Immature natural killer cell (primary cell): ENCODE measurements around the gene USP35. TPM values are rescaled to one million over a fixed set of nuclear protein-coding genes. Genes with fewer than 3 reads are reported as not detected.

Source experiments
- DNase-seq, 3 donors: peaks; one replicate each; pipeline ENCODE4 v3.0.0; 2022; ENCODE audit warnings: mixed read lengths in 1 of 3
- H3K27ac Mint-ChIP-seq, 6 donors: one replicate each; pipeline ENCODE4 v1.8.0; 2020; ENCODE audit warnings: mixed read lengths in 6 of 6, mild to moderate bottlenecking in 5 of 6, inconsistent platforms in 4 of 6, moderate library complexity in 3 of 6
- H3K27me3 Mint-ChIP-seq, 3 donors: one replicate each; pipeline ENCODE4 v1.8.0; 2020 to 2021; ENCODE audit warnings: low read depth in 3 of 3, mild to moderate bottlenecking in 3 of 3, mixed read lengths in 3 of 3, moderate library complexity in 3 of 3, inconsistent platforms in 1 of 3
- H3K36me3 Mint-ChIP-seq, 3 donors: one replicate each; pipeline ENCODE4 v1.8.0; 2020; ENCODE audit warnings: mixed read lengths in 3 of 3, inconsistent platforms in 2 of 3, mild to moderate bottlenecking in 2 of 3
- H3K4me1 Mint-ChIP-seq, 2 donors: one replicate each; pipeline ENCODE4 v1.8.0; 2020; ENCODE audit warnings: inconsistent platforms in 2 of 2, mild to moderate bottlenecking in 2 of 2, mixed read lengths in 2 of 2, moderate library complexity in 1 of 2
- H3K4me3 Mint-ChIP-seq, 5 donors: one replicate each; pipeline ENCODE4 v1.8.0; 2020; ENCODE audit warnings: mild to moderate bottlenecking in 5 of 5, mixed read lengths in 5 of 5, inconsistent platforms in 3 of 5, moderate library complexity in 3 of 5
- H3K9me3 Mint-ChIP-seq, 6 donors: one replicate each; pipeline ENCODE4 v1.8.0; 2020; ENCODE audit warnings: mild to moderate bottlenecking in 6 of 6, mixed read lengths in 6 of 6, inconsistent platforms in 4 of 6, moderate library complexity in 3 of 6
- polyA plus RNA-seq, 3 donors: library from polyadenylated mRNA; unstranded; fragments of 300-500 nt; fragmentation: Illumina TruSeq; gene quantifications; one replicate each; pipeline ENCODE4 v1.2.3, GENCODE V29; 2021

The USP35 gene
- polyA plus RNA-seq, 3 donors from 2014 or later: 0.20 to 0.27 TPM; not detected in 1

DNA sequence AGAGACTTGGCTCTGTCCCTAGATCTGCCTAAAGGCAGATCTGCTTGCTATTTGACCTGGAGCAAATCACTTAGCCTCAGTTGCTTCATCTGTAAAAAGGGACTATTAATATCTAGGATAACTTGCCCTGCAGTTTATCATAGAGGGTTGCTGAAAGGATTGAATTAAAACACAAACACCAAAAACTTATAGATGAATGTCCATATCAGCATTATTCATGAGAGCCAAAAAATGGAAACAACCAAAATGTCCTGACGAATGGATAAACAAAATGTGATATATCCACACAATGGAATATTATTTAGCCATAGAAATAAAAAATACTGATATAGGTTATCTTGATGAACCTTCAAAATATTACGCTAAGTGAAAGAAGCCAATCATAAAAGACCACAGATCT lies 67.2 kb downstream of the USP35 start:
- no peak for DNase-seq
- Mint-ChIP-seq H3K27me3 (peaks cover 0 to 2% (median 0%) of the 10 kb centered on the region in 3 donors), H3K4me1 (no peaks in the 10 kb centered on the region)

DNA sequence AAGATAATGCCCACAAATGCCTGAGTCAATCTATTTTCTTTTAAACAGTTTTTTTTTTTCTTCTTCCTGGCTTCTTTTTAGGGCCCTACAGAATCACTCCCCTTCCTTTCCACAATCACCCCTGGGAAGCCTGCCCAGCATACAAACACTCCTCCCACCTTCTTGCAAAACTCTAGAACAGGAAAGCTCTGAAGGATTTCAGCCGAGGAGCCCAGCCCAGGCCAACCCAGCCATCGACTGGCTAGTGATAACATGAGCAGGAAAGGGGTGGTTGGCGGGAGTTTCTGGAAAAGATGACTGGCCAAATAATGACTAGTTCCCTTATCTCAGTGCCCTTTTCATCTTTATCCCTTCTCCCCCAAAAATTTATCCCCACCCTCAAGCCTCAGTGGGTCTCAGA lies 68.2 kb downstream of the USP35 start:
- Mint-ChIP-seq H3K27me3 (peaks cover 0 to 2% (median 0%) of the 10 kb centered on the region in 3 donors), H3K27ac (no peak overlapping the region), H3K4me3 (no peak overlapping the region), H3K9me3 (no peaks in the 10 kb centered on the region), H3K4me1 (no peaks in the 10 kb centered on the region), H3K36me3 (no peaks in the 10 kb centered on the region)
- no peak for DNase-seq

More for the DNA sequence above, 67.2 kb downstream of the USP35 start:
- Mint-ChIP-seq H3K27ac (no peak overlapping the region), H3K4me3 (no peak overlapping the region), H3K36me3 (no peaks in the 10 kb centered on the region), H3K9me3 (no peaks in the 10 kb centered on the region)

DNA sequence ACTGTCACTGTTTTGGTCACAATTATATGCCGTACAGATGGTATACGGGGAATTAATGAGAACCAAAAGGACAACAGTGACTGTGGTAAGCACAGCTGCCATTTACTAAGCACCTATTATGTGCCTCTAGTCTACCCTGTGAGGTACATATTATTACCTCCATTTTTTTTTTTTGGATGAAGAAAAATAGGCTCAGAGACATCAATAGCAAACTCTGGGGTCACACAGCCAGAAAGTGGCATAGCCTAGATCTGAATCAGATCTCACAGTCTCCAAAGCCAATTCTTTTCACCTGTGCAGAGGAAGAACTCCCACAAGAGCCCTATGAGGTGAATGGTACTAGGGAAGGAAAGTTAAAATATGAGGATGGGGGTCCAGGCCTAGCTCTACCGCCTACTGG lies 68.9 kb downstream of the USP35 start:
- Mint-ChIP-seq H3K36me3 (no peaks in the 10 kb centered on the region), H3K9me3 (no peaks in the 10 kb centered on the region), H3K27ac (no peak overlapping the region), H3K4me1 (no peaks in the 10 kb centered on the region), H3K4me3 (no peak overlapping the region), H3K27me3 (peaks cover 0 to 1% (median 0%) of the 10 kb centered on the region in 3 donors)
- no peak for DNase-seq

DNA sequence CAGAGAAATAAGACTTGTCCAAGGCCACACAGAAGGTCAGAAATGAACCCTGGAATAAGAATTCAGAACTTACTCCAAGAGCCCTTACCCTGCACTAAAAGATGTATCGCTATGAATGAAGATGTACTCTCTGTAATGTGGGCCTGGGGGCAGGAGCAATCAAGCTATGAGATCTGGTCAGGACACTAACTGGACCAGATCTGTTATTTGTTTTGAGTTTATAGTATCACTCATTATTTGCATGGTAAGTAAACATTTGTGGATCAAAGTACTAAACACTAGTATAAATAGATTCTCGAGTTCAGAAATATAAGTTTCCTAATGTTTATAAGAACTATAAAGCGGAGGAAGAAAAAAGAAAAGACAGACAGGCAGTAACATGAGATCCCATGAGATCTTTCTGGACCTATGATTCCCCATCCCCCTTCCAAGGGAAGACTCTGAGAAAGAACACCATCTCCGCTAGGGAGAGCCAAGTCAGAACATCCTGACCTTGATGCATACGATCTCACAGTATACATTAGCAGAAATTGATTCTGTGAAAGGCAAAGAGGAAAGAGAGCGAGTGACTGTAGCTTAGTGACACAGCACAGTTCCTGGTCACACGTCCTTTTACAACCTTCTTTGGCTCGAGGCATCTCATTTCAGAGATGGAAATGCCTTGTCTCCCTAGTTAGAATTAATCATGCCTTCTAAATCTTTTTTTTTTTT lies 71.2 kb downstream of the USP35 start:
- Mint-ChIP-seq H3K27ac (no peak overlapping the region), H3K9me3 (no peaks in the 10 kb centered on the region), H3K27me3 (no peaks in the 10 kb centered on the region), H3K4me3 (no peak overlapping the region), H3K4me1 (no peaks in the 10 kb centered on the region), H3K36me3 (no peaks in the 10 kb centered on the region)
- DNase-seq: no peak

DNA sequence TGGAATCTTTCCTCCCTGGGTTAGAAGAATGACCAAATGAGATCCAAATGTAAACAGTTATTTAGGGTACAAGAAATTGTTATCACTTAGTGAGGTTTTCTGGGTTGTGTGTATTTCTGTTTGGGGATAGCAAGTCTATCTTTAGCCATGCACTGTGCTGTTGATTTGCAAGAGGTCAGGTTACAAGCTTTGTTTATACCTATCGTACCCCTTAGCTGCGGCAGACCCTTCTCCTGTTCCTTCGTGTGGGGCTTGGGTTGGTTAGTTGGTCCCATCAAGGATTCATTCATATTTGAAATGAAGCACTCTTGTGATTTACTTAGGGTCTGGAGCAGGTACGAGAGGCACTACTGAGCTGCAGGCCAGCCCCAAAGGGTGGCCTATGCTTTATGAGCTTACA lies 72.6 kb downstream of the USP35 start:
- Mint-ChIP-seq H3K9me3 (no peaks in the 10 kb centered on the region), H3K36me3 (no peaks in the 10 kb centered on the region), H3K4me3 (no peak overlapping the region), H3K27ac (no peak overlapping the region), H3K27me3 (no peaks in the 10 kb centered on the region), H3K4me1 (no peaks in the 10 kb centered on the region)
- no peak for DNase-seq

DNA sequence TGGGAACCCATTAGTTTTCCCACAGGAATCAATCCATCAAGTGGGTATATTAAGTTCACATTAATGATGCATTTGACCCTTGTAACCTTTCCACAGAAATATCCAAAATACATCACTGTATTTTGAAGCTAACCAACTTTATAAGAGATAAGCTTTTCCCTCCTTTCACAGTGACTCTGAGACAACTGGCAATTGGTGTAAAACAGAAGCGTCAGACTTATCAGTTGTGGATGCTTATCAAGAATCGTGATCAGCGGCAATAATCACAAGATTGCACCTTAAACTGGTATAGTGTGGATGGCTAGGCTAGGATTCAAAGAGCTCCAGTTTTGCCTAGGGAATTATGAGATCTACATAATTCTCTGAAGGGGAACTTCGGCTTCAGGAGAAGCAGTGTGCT lies 73.1 kb downstream of the USP35 start:
- Mint-ChIP-seq H3K9me3 (no peaks in the 10 kb centered on the region), H3K4me3 (no peak overlapping the region), H3K27ac (no peak overlapping the region), H3K36me3 (no peaks in the 10 kb centered on the region), H3K27me3 (no peaks in the 10 kb centered on the region), H3K4me1 (no peaks in the 10 kb centered on the region)
- no peak for DNase-seq

DNA sequence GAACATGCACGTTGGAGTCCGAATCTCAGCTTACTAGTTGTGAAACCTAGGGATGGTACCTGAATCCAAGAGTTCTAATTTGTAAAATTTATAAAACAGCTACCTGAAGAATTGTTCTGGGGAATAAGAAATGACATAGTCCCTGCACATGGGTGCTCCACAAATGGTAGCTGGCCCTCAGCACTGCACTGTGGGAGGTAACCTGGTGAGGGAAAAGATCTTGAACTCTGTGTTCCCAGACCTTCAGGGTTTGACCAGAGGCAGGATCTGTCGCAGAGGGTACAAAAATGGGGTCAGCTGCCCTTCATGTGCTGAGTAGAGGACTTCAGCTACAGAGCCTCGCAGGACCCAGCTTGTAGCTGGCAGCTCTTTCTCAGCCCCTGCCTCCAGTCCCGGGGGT lies 73.5 kb downstream of the USP35 start:
- Mint-ChIP-seq H3K4me1 (no peaks in the 10 kb centered on the region), H3K36me3 (no peaks in the 10 kb centered on the region), H3K9me3 (no peaks in the 10 kb centered on the region), H3K27ac (no peak overlapping the region), H3K4me3 (no peak overlapping the region), H3K27me3 (no peaks in the 10 kb centered on the region)
- DNase-seq: no peak

DNA sequence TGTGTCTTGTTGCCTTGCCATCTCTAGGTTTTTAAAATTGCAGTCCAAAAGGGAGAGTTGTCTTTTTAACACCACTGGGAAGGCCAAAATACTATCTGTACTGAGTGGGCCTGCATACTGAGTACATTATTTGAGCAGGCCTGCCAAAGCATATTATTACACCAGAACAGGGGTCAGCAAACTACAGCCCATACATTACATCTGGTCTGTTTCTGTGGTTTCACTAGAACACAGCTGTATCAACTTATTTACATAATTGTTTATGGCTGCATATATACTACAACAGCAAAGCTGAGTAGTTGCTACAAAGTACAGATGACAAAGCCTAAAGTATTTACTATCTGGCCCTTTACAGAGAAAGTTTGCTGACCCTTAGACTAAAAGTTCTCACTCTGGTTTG lies 74.0 kb downstream of the USP35 start:
- Mint-ChIP-seq H3K27ac (no peak overlapping the region), H3K27me3 (no peaks in the 10 kb centered on the region), H3K9me3 (no peaks in the 10 kb centered on the region), H3K4me3 (no peak overlapping the region), H3K36me3 (no peaks in the 10 kb centered on the region), H3K4me1 (no peaks in the 10 kb centered on the region)
- DNase-seq: no peak

Other genes starting within 250 kb of the USP35 start
- 10 to 100 TPM; 27.1 to 57.8 (median 42.4) TPM for gene INTS4, start 194.3 kb upstream of the USP35 start, polyA plus RNA-seq
- gene KCTD14, start 165.6 kb upstream of the USP35 start, polyA plus RNA-seq: under 1 TPM in 1 of 3 donors, not detected in 2; 0.82 TPM
- under 1 TPM in 1 of 3 donors, not detected in 2; 0.18 TPM for gene THRSP, start 125.1 kb upstream of the USP35 start, polyA plus RNA-seq
- 100 to 1,000 TPM; 172 to 320 (median 243) TPM for gene NDUFC2, start 109.1 kb upstream of the USP35 start, polyA plus RNA-seq
- 10 to 100 TPM; 38.7 to 55.3 (median 40.0) TPM for gene ALG8, start 49.3 kb upstream of the USP35 start, polyA plus RNA-seq
- 1 to 10 TPM in 1 of 3 donors, under 1 TPM in 1, not detected in 1; 0.44 to 1.1 TPM for gene KCTD21, start 293 bp upstream of the USP35 start, polyA plus RNA-seq
- 1 to 10 TPM in 2 of 3 donors, not detected in 1; 1.0 TPM for gene GAB2, start 228.9 kb downstream of the USP35 start, polyA plus RNA-seq